GM18517 (cell line): ENCODE results near the gene FGFR1OP2.
"Not testable (repeated sequence)": the region's sequence is repeated elsewhere in the genome, so short reads cannot be mapped to it uniquely, and the experiment has no call there.

Experiments
- ATAC-seq: cut with Tn5 transposase; IDR thresholded peaks from one replicate; pipeline ENCODE4 v1.9.1; 2021; ENCODE audit warnings: mild to moderate bottlenecking, moderate library complexity; ENCODE audit not compliant: unreplicated experiment

FGFR1OP2 gene

DNA sequence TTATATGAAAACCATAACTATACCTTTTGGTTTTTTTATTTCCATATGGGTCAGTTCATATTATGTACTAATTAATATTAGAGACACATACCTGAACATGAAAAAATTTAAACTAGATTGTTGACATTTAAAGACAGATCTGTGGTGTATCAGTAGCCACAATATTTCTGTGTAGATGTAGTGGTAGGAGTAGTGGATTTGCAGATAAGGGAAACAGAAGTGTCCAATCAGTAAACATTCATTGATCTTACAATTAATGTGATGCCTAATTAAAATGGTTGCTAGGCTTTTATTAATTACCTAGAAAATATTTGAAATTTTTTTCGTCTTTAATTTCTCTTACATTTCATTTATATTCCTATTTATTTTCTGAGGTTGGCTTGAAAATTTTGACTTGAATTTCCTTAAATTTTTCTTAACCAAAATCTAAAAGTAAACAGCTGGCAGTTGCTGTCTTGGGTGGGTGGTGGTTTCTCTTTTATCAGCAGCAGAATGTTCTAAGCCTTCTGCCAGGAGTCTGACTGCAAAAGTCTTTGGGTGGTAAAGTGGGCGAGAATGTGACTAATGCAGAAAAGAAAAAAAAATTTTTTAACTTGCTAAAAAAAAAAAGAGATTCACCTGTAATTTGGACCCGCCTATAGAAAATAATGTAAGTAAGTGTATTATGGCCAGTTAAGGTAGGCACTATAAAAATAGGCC lies 2.4 kb downstream of the FGFR1OP2 start:
- no peak for ATAC-seq

- no peak for ATAC-seq
Observed at GRCh38 chr12:26941215-26941594, 2.9 kb downstream of the FGFR1OP2 start.

DNA sequence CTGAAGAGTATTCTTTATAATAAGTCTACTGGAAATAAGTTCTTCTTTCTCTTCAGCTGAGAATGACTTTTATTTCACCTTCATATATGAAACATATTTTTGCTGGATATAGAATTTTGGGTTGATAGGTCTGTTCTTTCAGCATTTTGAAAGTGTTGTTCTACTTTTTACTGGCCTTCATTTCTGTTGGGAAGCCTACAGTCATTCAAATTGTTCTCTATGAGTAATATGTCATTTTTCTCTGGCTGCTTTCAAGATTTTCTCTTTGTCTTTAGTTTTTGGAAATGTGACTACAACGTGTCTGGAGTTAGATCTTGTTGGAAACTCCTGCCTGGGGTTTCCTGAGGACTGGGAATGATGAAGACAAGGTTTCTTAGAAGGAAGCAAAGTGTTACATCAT lies 10.0 kb downstream of the FGFR1OP2 start:
- ATAC-seq: no peak

- no peak for ATAC-seq
Observed at GRCh38 chr12:26953447-26953846, 15.2 kb downstream of the FGFR1OP2 start.

DNA sequence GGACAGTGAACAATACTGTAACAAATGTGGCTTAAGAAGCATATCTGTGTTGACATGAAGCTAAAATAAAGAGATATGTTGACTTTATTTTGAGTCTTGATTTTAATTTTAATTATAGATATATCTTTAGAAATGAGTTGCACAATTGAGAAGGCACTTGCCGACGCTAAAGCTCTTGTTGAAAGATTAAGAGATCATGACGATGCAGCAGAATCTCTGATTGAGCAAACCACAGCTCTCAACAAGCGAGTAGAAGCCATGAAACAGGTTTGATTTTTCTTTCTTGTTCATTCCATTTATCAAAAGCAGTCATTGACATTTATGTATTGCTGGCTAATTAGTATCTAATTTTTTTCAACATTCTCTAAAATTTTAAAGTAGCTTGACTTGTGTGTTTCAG lies 15.8 kb downstream of the FGFR1OP2 start:
- ATAC-seq: no peak

GRCh38 chr12:26961391-26961790 lies 23.1 kb downstream of the FGFR1OP2 start:
- ATAC-seq: not testable (repeated sequence)

- ATAC-seq: no peak
Observed at GRCh38 chr12:26961803-26962202, 23.5 kb downstream of the FGFR1OP2 start.

DNA sequence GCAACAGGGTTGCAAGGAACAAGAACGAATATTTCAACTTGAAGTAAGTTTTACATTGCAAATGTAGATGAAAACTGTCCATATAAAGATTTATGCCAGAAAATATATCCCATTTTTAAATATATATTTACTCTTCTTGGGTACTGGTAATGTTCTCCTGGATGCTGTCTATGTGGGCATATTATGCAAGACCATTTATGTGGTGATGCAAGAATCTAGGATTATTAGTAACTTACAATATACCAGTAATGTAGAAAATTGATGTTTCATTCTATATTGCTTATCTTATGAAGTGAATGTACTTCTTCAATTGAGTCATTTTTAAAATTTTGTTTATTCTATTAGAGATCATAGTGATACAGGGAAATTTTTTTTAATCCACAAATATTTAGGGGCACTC lies 25.1 kb downstream of the FGFR1OP2 start:
- ATAC-seq: no peak

- ATAC-seq: no peak
Observed at GRCh38 chr12:26966842-26967241, 28.6 kb downstream of the FGFR1OP2 start.

GRCh38 chr12:26970136-26970535 lies 31.9 kb downstream of the FGFR1OP2 start:
- no peak for ATAC-seq

GRCh38 chr12:26971963-26972362 lies 33.7 kb downstream of the FGFR1OP2 start:
- peak; percentile 85 for ATAC-seq

DNA sequence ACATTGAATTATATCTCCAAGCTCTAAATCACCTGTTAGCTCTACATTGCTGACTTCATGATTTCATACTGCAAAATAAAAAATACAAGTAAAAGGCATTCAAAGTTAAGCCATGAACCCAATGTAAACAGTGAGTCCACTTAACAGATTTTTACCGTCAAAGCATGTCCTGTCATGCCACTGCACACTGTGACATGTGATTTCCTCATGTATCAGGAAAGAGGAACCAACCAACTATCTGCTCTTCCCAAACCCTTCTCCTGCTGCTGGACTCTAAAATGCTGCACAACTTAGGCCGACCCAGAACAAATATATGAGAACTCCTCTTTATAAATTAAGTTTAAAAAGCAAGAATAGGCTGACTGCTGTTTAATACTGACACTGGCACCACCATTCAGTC lies 38.4 kb downstream of the FGFR1OP2 start:
- no peak for ATAC-seq

GRCh38 chr12:26978801-26979200 lies 40.5 kb downstream of the FGFR1OP2 start:
- ATAC-seq: no peak

DNA sequence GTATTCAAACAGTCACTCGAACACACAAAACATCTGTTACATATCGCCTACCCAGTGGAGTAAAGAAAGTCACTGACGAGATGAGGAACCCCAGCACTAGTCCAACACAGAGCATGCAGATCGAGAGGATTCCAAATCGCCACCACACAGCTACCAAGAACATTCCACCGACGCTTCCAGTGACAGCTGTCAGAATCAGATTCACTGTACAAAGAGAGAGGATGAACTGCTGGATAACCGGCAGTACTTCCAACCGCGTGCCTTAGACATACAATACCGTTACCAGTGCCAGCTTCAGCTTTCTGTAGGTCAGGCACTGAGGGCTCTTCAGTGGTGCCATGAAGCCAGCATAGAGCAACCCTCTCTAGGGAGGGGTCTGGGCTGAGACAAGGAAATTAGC lies 41.5 kb downstream of the FGFR1OP2 start:
- no peak for ATAC-seq

DNA sequence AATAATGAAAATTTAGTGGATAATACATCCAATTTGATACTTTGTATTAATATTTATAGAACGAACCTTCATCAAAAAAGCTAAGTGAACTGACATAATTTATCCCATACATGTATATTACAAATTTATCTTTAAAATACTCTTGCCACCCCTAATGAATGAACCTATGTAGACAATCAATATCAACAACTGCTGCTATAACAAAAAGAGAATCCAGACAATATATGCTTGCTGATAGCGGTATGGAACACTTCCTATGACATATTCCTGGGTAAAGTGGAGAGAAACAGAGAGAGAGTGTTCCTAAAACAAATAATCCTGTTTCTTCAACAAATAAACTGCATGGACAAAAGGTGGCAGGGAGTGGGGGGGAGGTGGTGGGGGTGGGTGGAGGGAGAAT lies 44.6 kb downstream of the FGFR1OP2 start:
- ATAC-seq: no peak

DNA sequence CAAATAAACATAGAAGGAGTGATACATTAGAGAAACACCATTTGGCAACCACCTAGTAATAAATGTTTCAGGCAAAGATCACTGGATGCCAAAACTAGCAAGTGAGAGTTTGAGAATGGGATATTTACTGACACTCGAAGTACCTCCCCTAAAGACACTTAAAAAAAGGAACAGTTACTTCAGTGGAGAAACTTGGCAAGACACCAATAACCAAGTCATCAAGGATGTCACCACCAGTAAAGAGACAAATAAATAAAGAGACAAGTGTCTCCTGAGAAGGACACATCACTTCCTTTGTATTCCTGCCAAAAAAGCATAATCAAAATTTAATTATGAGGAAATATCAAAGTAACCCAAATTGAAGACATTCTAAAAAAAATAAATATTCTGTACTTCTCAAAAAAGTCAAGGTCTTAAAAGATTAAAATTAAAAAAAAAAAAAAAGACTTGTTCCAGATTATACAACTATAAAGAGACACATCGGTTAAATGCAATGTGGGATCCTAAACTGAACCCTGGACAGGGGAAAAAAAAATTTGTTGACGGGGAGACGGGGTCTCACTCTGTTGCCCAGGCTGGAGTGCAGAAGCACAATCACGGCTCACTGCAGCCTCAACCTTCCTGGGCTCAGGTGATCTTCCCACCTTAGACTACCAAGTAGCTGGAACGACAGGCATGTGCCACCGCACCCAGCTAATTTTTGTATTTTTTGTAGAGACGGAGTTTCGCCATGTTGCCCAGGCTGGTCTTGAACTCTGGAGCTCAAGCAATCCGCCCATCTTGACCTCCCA lies 49.6 kb downstream of the FGFR1OP2 start:
- no peak for ATAC-seq

DNA sequence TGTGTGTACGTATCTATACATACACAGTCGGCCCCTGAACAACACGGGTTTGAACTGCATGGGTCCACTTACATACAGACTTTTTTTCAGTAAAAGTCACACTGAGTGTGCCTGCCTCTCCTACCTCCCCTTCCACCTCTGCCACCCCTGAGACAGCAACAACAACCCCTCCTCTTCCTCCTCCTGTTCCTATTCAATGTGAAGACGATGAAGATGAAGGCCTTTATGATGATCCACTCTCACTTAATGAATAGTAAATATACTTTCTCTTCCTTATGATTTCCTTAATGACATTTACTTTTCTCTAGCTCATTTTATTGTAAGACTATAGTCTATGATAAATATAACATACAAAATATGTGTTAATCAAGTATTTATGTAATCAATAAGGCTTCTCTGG lies 50.4 kb downstream of the FGFR1OP2 start:
- no peak for ATAC-seq

- ATAC-seq: no peak
Observed at GRCh38 chr12:26989873-26990272, 51.6 kb downstream of the FGFR1OP2 start.

GRCh38 chr12:26991826-26992225 lies 53.6 kb downstream of the FGFR1OP2 start:
- ATAC-seq: no peak

DNA sequence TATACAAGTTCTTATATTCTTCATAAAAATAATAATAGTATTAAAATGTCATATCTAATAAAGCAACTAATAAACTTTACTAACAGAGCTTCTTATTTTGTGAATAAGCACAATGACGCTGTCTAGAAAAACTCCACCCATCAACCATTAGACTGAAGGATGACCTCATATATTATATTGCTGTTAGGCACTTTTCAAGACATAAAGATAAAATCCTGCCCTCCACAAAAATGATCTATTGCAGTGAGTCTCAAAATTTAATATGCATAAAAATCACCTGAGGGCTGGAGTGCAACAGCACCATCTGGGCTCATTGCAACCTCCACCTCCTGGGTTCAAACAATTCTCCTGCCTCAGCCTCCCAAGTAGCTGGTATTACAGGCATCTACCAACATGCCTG lies 55.8 kb downstream of the FGFR1OP2 start:
- no peak for ATAC-seq

DNA sequence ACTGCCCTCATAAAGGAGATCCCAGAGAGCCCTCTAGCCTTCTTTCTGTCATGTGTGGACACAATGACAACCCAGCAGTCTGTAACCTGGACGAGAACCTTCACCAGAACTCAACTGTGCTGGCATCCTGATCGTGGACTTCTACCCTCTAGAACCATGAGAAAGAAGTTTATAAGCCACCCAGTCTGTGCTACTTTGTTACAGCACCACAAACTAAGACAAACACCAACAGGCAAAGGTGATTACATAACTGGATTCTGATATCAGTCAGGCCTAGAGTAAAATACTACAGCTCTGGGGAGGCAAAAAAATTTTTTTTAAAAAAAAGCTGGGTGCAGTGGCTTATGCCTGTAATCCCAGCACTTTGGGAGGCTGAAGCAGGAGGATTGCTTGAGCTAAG lies 57.4 kb downstream of the FGFR1OP2 start:
- no peak for ATAC-seq

GRCh38 chr12:26997003-26997402 lies 58.7 kb downstream of the FGFR1OP2 start:
- no peak for ATAC-seq

GRCh38 chr12:27000961-27001360 lies 62.7 kb downstream of the FGFR1OP2 start:
- no peak for ATAC-seq
